Endothelial cell of umbilical vein (primary cell): ENCODE results near the gene MACF1. TPM values are rescaled to one million over a fixed set of nuclear protein-coding genes. Genes with fewer than 3 reads are reported as not detected.

ENCODE experiments used
- BruUV-seq: library from RNA; stranded (reverse); fragments of 400-500 nt; replicated peaks from 2 replicates; lab custom pipeline; 2021; lab: Mats Ljungman, UMichigan
- CTCF ChIA-PET: fragments of 300-600, 350-600 bp; sonication (Branson Sonifier 250); formaldehyde crosslinking; loops from one replicate; lab custom pipeline; 2021; ENCODE audit warnings: antibody characterized with exemption, inconsistent platforms; lab: Charles Lee
- POLR2A ChIA-PET: fragments of 300-600, 350-600 bp; sonication (Branson Sonifier 250); formaldehyde crosslinking; loops from one replicate; lab custom pipeline; 2021; ENCODE audit warnings: antibody characterized with exemption, inconsistent platforms; lab: Charles Lee
- DNase-seq: peaks from one replicate; pipeline ENCODE4 v3.0.0-alpha.2; 2011; ENCODE audit warnings: low read depth, low spot score
- FAIRE-seq: peaks from 2 replicates; lab custom pipeline; 2011; peaks lifted over from hg19 to GRCh38; lab: Jason Lieb, UNC
- H2AFZ ChIP-seq: 2 replicates; pipeline ENCODE4 v1.6.0; 2012; ENCODE audit warnings: low read depth, low read length, control low read depth, inconsistent platforms
- H3K27ac ChIP-seq: 2 replicates; pipeline ENCODE4 v1.5.1; 2011; ENCODE audit warnings: low read depth, mild to moderate bottlenecking, control low read depth, low read length, moderate library complexity; ENCODE audit not compliant: insufficient read depth
- H3K27me3 ChIP-seq, 2 experiments: 2 replicates each; pipeline versions ENCODE4 v1.6.0 to v1.6.1; 2011; ENCODE audit warnings: low read length in 2 of 2, mixed read lengths in 1 of 2; ENCODE audit not compliant: control insufficient read depth in 2 of 2, insufficient read depth in 2 of 2
- H3K36me3 ChIP-seq, 2 experiments: 2 replicates in 1 of 2; 3 replicates in 1 of 2; pipeline ENCODE4 v1.5.1; 2011; ENCODE audit warnings: low read length in 2 of 2, mild to moderate bottlenecking in 1 of 2, moderate library complexity in 1 of 2; ENCODE audit not compliant: control insufficient read depth in 2 of 2, insufficient read depth in 2 of 2; ENCODE audit errors: extremely low read depth in 1 of 2
- H3K4me1 ChIP-seq: 3 replicates; pipeline ENCODE4 v1.5.1; 2011; ENCODE audit warnings: mild to moderate bottlenecking, low read length; ENCODE audit not compliant: control insufficient read depth, insufficient read depth; ENCODE audit errors: extremely low read depth
- H3K4me2 ChIP-seq: 2 replicates; pipeline ENCODE4 v1.6.1; 2011; ENCODE audit warnings: low read length, control low read depth, mixed read lengths; ENCODE audit not compliant: insufficient read depth
- H3K4me3 ChIP-seq, 3 experiments: fragments of 200-600 bp in 1 of 3; sonication (generic), shearing (Covaris generic) in 1 of 3; replicated peaks in 1 of 3; 2 replicates each; pipeline ENCODE4 v1.5.1; 2011 to 2016; ENCODE audit warnings: control low read depth in 3 of 3, low read length in 3 of 3, mild to moderate bottlenecking in 2 of 3, inconsistent platforms in 1 of 3, low read depth in 1 of 3, moderate library complexity in 1 of 3; ENCODE audit not compliant: insufficient read depth in 1 of 3
- H3K79me2 ChIP-seq: 2 replicates; pipeline ENCODE4 v1.6.0; 2012; ENCODE audit warnings: low read length, inconsistent platforms; ENCODE audit not compliant: control insufficient read depth, insufficient read depth
- H3K9ac ChIP-seq: replicated peaks from 2 replicates; pipeline ENCODE3; 2011; ENCODE audit warnings: low read length, control low read depth; ENCODE audit not compliant: insufficient read depth; ENCODE audit errors: extremely low read depth
- H3K9me1 ChIP-seq: replicated peaks from 3 replicates; pipeline ENCODE4 v1.6.0; 2011; ENCODE audit warnings: mild to moderate bottlenecking, low read length; ENCODE audit not compliant: control insufficient read depth, insufficient read depth; ENCODE audit errors: extremely low read depth
- H3K9me3 ChIP-seq: replicated peaks from 2 replicates; pipeline ENCODE4 v1.5.1; 2012; ENCODE audit warnings: low read length, inconsistent platforms; ENCODE audit not compliant: control insufficient read depth, insufficient read depth
- H4K20me1 ChIP-seq: replicated peaks from 2 replicates; pipeline ENCODE3; 2011; ENCODE audit warnings: mild to moderate bottlenecking, low read length; ENCODE audit not compliant: control insufficient read depth, insufficient read depth; ENCODE audit errors: extremely low read depth
- GATA2 ChIP-seq: IDR thresholded peaks from 2 replicates; pipeline ENCODE4 v1.7.0; 2011; ENCODE audit warnings: low read depth, mild to moderate bottlenecking, moderate library complexity, mixed read lengths, low read length; ENCODE audit not compliant: insufficient read length, insufficient read depth
- JUN ChIP-seq: IDR thresholded peaks from 2 replicates; pipeline ENCODE4 v1.6.1; 2011; ENCODE audit warnings: borderline replicate concordance, low read depth; ENCODE audit not compliant: insufficient read length, insufficient read depth
- MYC ChIP-seq: IDR thresholded peaks from one replicate; pipeline ENCODE4 v1.6.1; 2011; ENCODE audit warnings: mild to moderate bottlenecking, low read depth, low read length
- POLR2AphosphoS5 ChIP-seq: IDR thresholded peaks from 2 replicates; pipeline ENCODE4 v1.6.1; 2012; ENCODE audit warnings: low read depth, mild to moderate bottlenecking, control low read depth, low read length, moderate library complexity; ENCODE audit not compliant: insufficient read depth
- dilution Hi-C: fragments of 300-500 bp; cut with MboI; formaldehyde crosslinking; loops from one replicate; pipeline ENCODE4 v1.15.0; 2019; ENCODE audit warnings: low sequenced_read_pairs; ENCODE audit not compliant: extremely low pct_ligation_motif_present
- intact Hi-C: fragments of 100-400 bp; cut with micrococcal nuclease; formaldehyde crosslinking; loops from one replicate; pipeline ENCODE4 v1.10.0; 2022
- polyA plus RNA-seq, 4 experiments: library from polyadenylated mRNA; depleted of rRNA in 3 of 4; stranded (reverse) in 3 of 4; unstranded in 1 of 4; fragments of >200 nt; gene quantifications; 2 replicates each; pipeline versions ENCODE4 v1.2.1 to v1.2.3, GENCODE V29; 2011 to 2012; ENCODE audit warnings: missing spikeins in 1 of 4
- total RNA-seq: library from RNA; stranded (reverse); gene quantifications from 2 replicates; pipeline ENCODE4 v1.2.3, GENCODE V29; 2021
- TF ChIP-seq, protein P1 (sequence below): IDR thresholded peaks from 2 replicates; pipeline ENCODE4 v1.6.1; 2011; ENCODE audit not compliant: insufficient read depth, insufficient read length
- TF ChIP-seq, protein P2 (sequence below), 2 donors: IDR thresholded peaks; 1 replicate in 1 of 2; 2 replicates in 1 of 2; pipeline ENCODE4 v1.5.1; 2011; ENCODE audit warnings: low read length in 2 of 2, mild to moderate bottlenecking in 2 of 2, moderate library complexity in 2 of 2, control low read depth in 1 of 2, inconsistent platforms in 1 of 2, low read depth in 1 of 2; ENCODE audit not compliant: insufficient read depth in 1 of 2; ENCODE audit errors: extremely low read depth in 1 of 2

MACF1 gene
- total and polyA plus RNA-seq, 2 donors (not counting 3 experiments of a cell fraction or from before 2014, with no cell fraction given), result 122 to 587 TPM

DNA sequence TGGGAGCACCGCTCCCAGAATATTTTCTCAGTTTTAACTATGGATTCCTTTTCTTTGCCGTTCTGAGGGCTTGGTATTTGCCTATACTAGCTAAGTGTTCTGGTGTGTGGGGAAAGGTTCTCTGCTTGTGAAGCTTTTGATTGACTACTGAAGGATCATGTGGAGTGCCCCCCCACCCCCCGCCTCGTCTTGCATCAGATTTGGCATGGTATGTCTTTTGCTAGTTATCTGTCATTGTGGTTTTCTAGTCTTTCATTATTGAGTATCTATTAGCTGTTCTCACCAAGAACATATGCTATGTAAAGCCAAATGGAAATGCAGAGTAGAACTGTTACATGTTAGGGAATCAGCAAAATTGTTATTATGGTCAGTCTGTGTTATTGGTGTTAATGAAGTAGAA lies 58.3 kb downstream of the MACF1 start:
- no TSS peak for BruUV-seq
- no peak for FAIRE-seq

More for the DNA sequence above, 58.3 kb downstream of the MACF1 start:
- Histone ChIP-seq H3K4me1 (peaks cover 6% of the 10 kb centered on the region), H2AFZ (no peak overlapping the region), H3K9me3 (no peaks in the 10 kb centered on the region), H4K20me1 (peaks cover 6% of the 10 kb centered on the region), H3K4me3 (no peak overlapping the region), H3K9me1 (no peaks in the 10 kb centered on the region), H3K36me3 (peaks cover 2 to 4% of the 10 kb centered on the region in 2 experiments), H3K79me2 (peaks cover 92% of the 10 kb centered on the region), H3K9ac (no peak overlapping the region), H3K27me3 (no peaks in the 10 kb centered on the region), H3K4me2 (no peak overlapping the region), H3K27ac (no peak overlapping the region)
- ChIA-PET CTCF (interaction anchor here (0.8 to 2.3 kb wide), 2 partner anchors 16 to 71 kb away, joined by 3 to 10 read pairs; no protein-coding TSS in a partner anchor), POLR2A (no interaction called here)
- dilution Hi-C loops, result no loop called here
- TF ChIP-seq, protein P1, sequence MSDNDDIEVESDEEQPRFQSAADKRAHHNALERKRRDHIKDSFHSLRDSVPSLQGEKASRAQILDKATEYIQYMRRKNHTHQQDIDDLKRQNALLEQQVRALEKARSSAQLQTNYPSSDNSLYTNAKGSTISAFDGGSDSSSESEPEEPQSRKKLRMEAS, result no peak
- TF ChIP-seq GATA2 (no peak), JUN (no peak), MYC (no peak), POLR2AphosphoS5 (no peak)
- TF ChIP-seq, protein P2, sequence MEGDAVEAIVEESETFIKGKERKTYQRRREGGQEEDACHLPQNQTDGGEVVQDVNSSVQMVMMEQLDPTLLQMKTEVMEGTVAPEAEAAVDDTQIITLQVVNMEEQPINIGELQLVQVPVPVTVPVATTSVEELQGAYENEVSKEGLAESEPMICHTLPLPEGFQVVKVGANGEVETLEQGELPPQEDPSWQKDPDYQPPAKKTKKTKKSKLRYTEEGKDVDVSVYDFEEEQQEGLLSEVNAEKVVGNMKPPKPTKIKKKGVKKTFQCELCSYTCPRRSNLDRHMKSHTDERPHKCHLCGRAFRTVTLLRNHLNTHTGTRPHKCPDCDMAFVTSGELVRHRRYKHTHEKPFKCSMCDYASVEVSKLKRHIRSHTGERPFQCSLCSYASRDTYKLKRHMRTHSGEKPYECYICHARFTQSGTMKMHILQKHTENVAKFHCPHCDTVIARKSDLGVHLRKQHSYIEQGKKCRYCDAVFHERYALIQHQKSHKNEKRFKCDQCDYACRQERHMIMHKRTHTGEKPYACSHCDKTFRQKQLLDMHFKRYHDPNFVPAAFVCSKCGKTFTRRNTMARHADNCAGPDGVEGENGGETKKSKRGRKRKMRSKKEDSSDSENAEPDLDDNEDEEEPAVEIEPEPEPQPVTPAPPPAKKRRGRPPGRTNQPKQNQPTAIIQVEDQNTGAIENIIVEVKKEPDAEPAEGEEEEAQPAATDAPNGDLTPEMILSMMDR (IDR thresholded peaks at IDR 0.05; ENCODE audit: extremely low read depth in 1 of 2, insufficient read depth in 1 of 2, low read depth in 1 of 2, low read length in 2 of 2), result no peak
- no peak for DNase-seq
- intact Hi-C loops, result no loop called here
